Nucleus accumbens (tissue), 56 donors: ENCODE data around the gene SESN2.

Source experiments
- DNase-seq, 56 donors: peaks; one replicate each; lab custom pipeline; 2025; lab: John Stamatoyannopoulos, UW

The SESN2 gene

GRCh38 chr1:28282426-28283407, 23.4 kb downstream of the SESN2 start:
- no peak for DNase-seq

- DNase-seq = no peak
These were observed 26.8 kb downstream of the SESN2 start for GRCh38 chr1:28286111-28286510.

GRCh38 chr1:28288487-28288886, 29.2 kb downstream of the SESN2 start:
- no peak for DNase-seq

GRCh38 chr1:28290851-28291250, 31.5 kb downstream of the SESN2 start:
- DNase-seq = no peak

- DNase-seq = no peak
These were observed 32.4 kb downstream of the SESN2 start for GRCh38 chr1:28291711-28292110.

GRCh38 chr1:28295936-28296335, 36.6 kb downstream of the SESN2 start:
- DNase-seq = no peak

GRCh38 chr1:28296401-28297261, 37.3 kb downstream of the SESN2 start:
- no peak for DNase-seq

- DNase-seq = no peak
These were observed 38.5 kb downstream of the SESN2 start for GRCh38 chr1:28297826-28298225.

GRCh38 chr1:28298438-28298837, 39.1 kb downstream of the SESN2 start:
- DNase-seq = no peak

GRCh38 chr1:28301368-28302174, 42.3 kb downstream of the SESN2 start:
- DNase-seq = no peak

- no peak for DNase-seq
These were observed 42.9 kb downstream of the SESN2 start for GRCh38 chr1:28302247-28302646.

- no peak for DNase-seq
These were observed 47.1 kb downstream of the SESN2 start for GRCh38 chr1:28306301-28306949.

GRCh38 chr1:28308750-28309149, 49.4 kb downstream of the SESN2 start:
- DNase-seq = no peak

GRCh38 chr1:28309702-28310101, 50.4 kb downstream of the SESN2 start:
- no peak for DNase-seq

GRCh38 chr1:28313702-28314546, 54.6 kb downstream of the SESN2 start:
- DNase-seq = no peak

GRCh38 chr1:28314547-28314941, 55.2 kb downstream of the SESN2 start:
- no peak for DNase-seq

- no peak for DNase-seq
These were observed 57.7 kb downstream of the SESN2 start for GRCh38 chr1:28317014-28317413.

GRCh38 chr1:28322194-28322593, 62.9 kb downstream of the SESN2 start:
- no peak for DNase-seq

- no peak for DNase-seq
These were observed 64.4 kb downstream of the SESN2 start for GRCh38 chr1:28323720-28324119.
